B cell (primary cell): ENCODE measurements around the gene GIPC3. TPM values are rescaled to one million over a fixed set of nuclear protein-coding genes. Genes with fewer than 3 reads are reported as not detected.

Experiments
- ATAC-seq: fragments of 200-7000 bp; cut with Tn5 transposase; one replicate; pipeline ENCODE4 v1.10.0; 2021; ENCODE audit warnings: low read depth, mild to moderate bottlenecking, moderate number of reproducible peaks, moderate library complexity
- CTCF ChIA-PET: fragments of 350-600 bp; sonication (Branson Sonifier 250); formaldehyde crosslinking; loops from one replicate; lab custom pipeline; 2021; ENCODE audit warnings: antibody characterized with exemption, inconsistent platforms; lab: Charles Lee
- POLR2A ChIA-PET: fragments of 350-600 bp; sonication (Branson Sonifier 250); formaldehyde crosslinking; loops from one replicate; lab custom pipeline; 2021; ENCODE audit warnings: antibody characterized with exemption; lab: Charles Lee
- DNase-seq: peaks from one replicate; pipeline ENCODE4 v3.0.0; 2013
- H2AFZ ChIP-seq: 2 replicates; pipeline ENCODE4 v1.6.1; 2012; ENCODE audit warnings: mild to moderate bottlenecking, low read depth, low read length; ENCODE audit not compliant: insufficient read depth, poor library complexity, severe bottlenecking
- H3K27ac ChIP-seq, 2 donors: 1 replicate in 1 of 2; 2 replicates in 1 of 2; pipeline ENCODE4 v1.5.1; 2012 to 2013; ENCODE audit warnings: low read length in 2 of 2, mild to moderate bottlenecking in 2 of 2, moderate library complexity in 1 of 2
- H3K27me3 ChIP-seq, 4 experiments: fragments of 200-600 bp in 1 of 4; sonication (generic) in 1 of 4; replicated peaks in 1 of 4; 1 replicate in 2 of 4; 2 replicates in 2 of 4; pipeline versions ENCODE4 v1.6.1 to v1.7.0; 2013 to 2016; ENCODE audit warnings: low read length in 3 of 4, mild to moderate bottlenecking in 2 of 4, mixed read lengths in 1 of 4, moderate library complexity in 1 of 4; ENCODE audit not compliant: insufficient read depth in 4 of 4, control insufficient read depth in 3 of 4; ENCODE audit errors: control extremely low read depth in 1 of 4
- H3K36me3 ChIP-seq, 2 experiments: replicated peaks in 1 of 2; 1 replicate in 1 of 2; 2 replicates in 1 of 2; pipeline versions ENCODE4 v1.6.1 to v1.7.1; 2013; ENCODE audit warnings: low read length in 1 of 2; ENCODE audit not compliant: insufficient read depth in 2 of 2, control insufficient read depth in 1 of 2; ENCODE audit errors: control extremely low read depth in 1 of 2, extremely low read depth in 1 of 2
- H3K4me1 ChIP-seq, 2 donors: fragments of 200-600 bp in 1 of 2; sonication (generic) in 1 of 2; 1 replicate in 1 of 2; 2 replicates in 1 of 2; pipeline versions ENCODE4 v1.5.1 to v1.6.1; 2013 to 2017; ENCODE audit warnings: low read length in 2 of 2; ENCODE audit not compliant: control insufficient read depth in 2 of 2, insufficient read depth in 2 of 2
- H3K4me2 ChIP-seq: replicated peaks from 2 replicates; pipeline ENCODE3; 2012; ENCODE audit warnings: mild to moderate bottlenecking, low read depth, low read length; ENCODE audit not compliant: poor library complexity, severe bottlenecking
- H3K4me3 ChIP-seq, 5 experiments: fragments of 200-600 bp in 1 of 5; sonication (generic) in 1 of 5; 1 replicate in 3 of 5; 2 replicates in 2 of 5; pipeline versions ENCODE4 v1.5.1 to v1.7.0; 2011 to 2016; ENCODE audit warnings: low read length in 4 of 5, mild to moderate bottlenecking in 4 of 5, low read depth in 2 of 5, control low read depth in 1 of 5, moderate library complexity in 1 of 5; ENCODE audit not compliant: insufficient read depth in 1 of 5; ENCODE audit errors: control extremely low read depth in 1 of 5, extremely low read depth in 1 of 5
- H3K79me2 ChIP-seq: fragments of 200-600 bp; sonication (generic); one replicate; pipeline ENCODE4 v1.6.0; 2016; ENCODE audit warnings: low read length; ENCODE audit not compliant: control insufficient read depth, insufficient read depth
- H3K9ac ChIP-seq: fragments of 200-600 bp; sonication (generic); 2 replicates; pipeline ENCODE4 v1.6.1; 2017; ENCODE audit warnings: mild to moderate bottlenecking, low read length, moderate library complexity
- H3K9me3 ChIP-seq, 3 donors: one replicate each; pipeline versions ENCODE4 v1.6.1 to v1.7.1; 2013; ENCODE audit warnings: low read length in 2 of 3; ENCODE audit not compliant: control insufficient read depth in 2 of 3, insufficient read depth in 1 of 3; ENCODE audit errors: control extremely low read depth in 1 of 3
- H4K20me1 ChIP-seq: 2 replicates; pipeline ENCODE4 v1.6.0; 2012; ENCODE audit warnings: mild to moderate bottlenecking, low read length; ENCODE audit not compliant: insufficient read depth, control insufficient read depth, poor library complexity, severe bottlenecking
- H3K27ac Mint-ChIP-seq: one replicate; pipeline ENCODE4 v1.8.0; 2021; ENCODE audit warnings: mixed read lengths
- H3K27me3 Mint-ChIP-seq: one replicate; pipeline ENCODE4 v1.8.0; 2021; ENCODE audit warnings: mixed read lengths
- H3K4me1 Mint-ChIP-seq: one replicate; pipeline ENCODE4 v1.8.0; 2021; ENCODE audit warnings: mixed read lengths
- H3K4me3 Mint-ChIP-seq: one replicate; pipeline ENCODE4 v1.8.0; 2021; ENCODE audit warnings: mixed read lengths
- H3K9me3 Mint-ChIP-seq: one replicate; pipeline ENCODE4 v1.8.0; 2022; ENCODE audit warnings: mixed read lengths; ENCODE audit not compliant: insufficient read depth
- CTCF ChIP-seq: fragments of 200-600 bp; IDR thresholded peaks from one replicate; pipeline ENCODE4 v1.8.0; 2022; ENCODE audit warnings: antibody characterized with exemption, mild to moderate bottlenecking
- EZH2 ChIP-seq: IDR thresholded peaks from 2 replicates; pipeline ENCODE4 v1.6.1; 2012; ENCODE audit warnings: borderline replicate concordance, low read depth, mild to moderate bottlenecking, moderate library complexity, low read length; ENCODE audit not compliant: insufficient read depth, poor library complexity, severe bottlenecking
- WGBS: methylation state at CpG from one replicate; pipeline ENCODE4 v1.1.5; 2013; ENCODE audit warnings: missing lambda C conversion rate; ENCODE audit not compliant: insufficient coverage; 5-methylcytosine and 5-hydroxymethylcytosine counted together
- intact Hi-C: fragments of 100-400 bp; cut with micrococcal nuclease; formaldehyde crosslinking; loops from one replicate; pipeline ENCODE4 v1.10.0; 2022
- polyA plus RNA-seq: library from polyadenylated mRNA; depleted of rRNA; stranded (reverse); fragments of >200 nt; gene quantifications from 2 replicates; pipeline ENCODE4 v1.2.3, GENCODE V29; 2012
- total RNA-seq, 2 donors: library from RNA; stranded (reverse); fragments of 120-200 nt in 1 of 2; gene quantifications; 1 replicate in 1 of 2; 2 replicates in 1 of 2; pipeline versions ENCODE4 v1.2.3 to v1.2.4, GENCODE V29; 2013 to 2022

Gene GIPC3
- total and polyA plus RNA-seq, 2 donors (not counting 1 experiment from before 2014, with no cell fraction given): 0.47 to 0.48 TPM

GRCh38 chr19:3631053-3631861 lies 46.0 kb downstream of the GIPC3 start:
- Mint-ChIP-seq H3K27ac (no peak overlapping the region), H3K4me1 (peaks cover 8% of the 10 kb centered on the region), H3K9me3 (no peaks in the 10 kb centered on the region), H3K4me3 (no peak overlapping the region), H3K27me3 (no peaks in the 10 kb centered on the region)
- no peak for ATAC-seq
- POLR2A ChIA-PET: no interaction called here
- Histone ChIP-seq H3K79me2 (peaks cover 5% of the 10 kb centered on the region), H3K27ac (no peak overlapping the region), H3K9ac (no peak overlapping the region), H3K4me3 (no peak overlapping the region), H4K20me1 (peaks cover 3% of the 10 kb centered on the region), H3K9me3 (no peaks in the 10 kb centered on the region), H3K36me3 (no peaks in the 10 kb centered on the region), H2AFZ (no peak overlapping the region), H3K4me1 (peaks cover 4 to 6% of the 10 kb centered on the region in 2 donors), H3K4me2 (no peak overlapping the region), H3K27me3 (no peaks in the 10 kb centered on the region)
- no peak for TF ChIP-seq EZH2
- TF ChIP-seq CTCF: no peak
- 95% methylated on average over 41 of the region's 43 CpGs for WGBS
- no peak for DNase-seq
- CTCF ChIA-PET: interaction anchor here (0.6 kb wide), 1 partner anchor 983 kb away, joined by 3 read pairs; no protein-coding TSS in a partner anchor
- intact Hi-C loops: no loop called here

- ATAC-seq (no peak), DNase-seq (no peak)
- no peak for TF ChIP-seq CTCF
- no peak for TF ChIP-seq EZH2
- Histone ChIP-seq H3K79me2 (no peaks in the 10 kb centered on the region), H2AFZ (no peak overlapping the region), H3K4me3 (no peak overlapping the region), H3K9me3 (no peaks in the 10 kb centered on the region), H3K27me3 (no peaks in the 10 kb centered on the region), H4K20me1 (no peaks in the 10 kb centered on the region), H3K4me1 (peaks cover 4% of the 10 kb centered on the region in 2 donors), H3K9ac (no peak overlapping the region), H3K36me3 (no peaks in the 10 kb centered on the region), H3K27ac (no peak overlapping the region), H3K4me2 (no peak overlapping the region)
- intact Hi-C loops: no loop called here
- no peak overlapping the region for H3K4me3 Mint-ChIP-seq
- H3K27me3 Mint-ChIP-seq: no peaks in the 10 kb centered on the region
- ChIA-PET POLR2A (no interaction called here), CTCF (interaction anchor here (0.6 kb wide), 1 partner anchor 984 kb away, joined by 3 read pairs; no protein-coding TSS in a partner anchor)
- no peaks in the 10 kb centered on the region for H3K9me3 Mint-ChIP-seq
- peaks cover 1% of the 10 kb centered on the region for H3K4me1 Mint-ChIP-seq
- 97% methylated on average over 16 of the region's 16 CpGs for WGBS
- no peak overlapping the region for H3K27ac Mint-ChIP-seq
Measured at GRCh38 chr19:3632098-3632497, 46.8 kb downstream of the GIPC3 start.
